ENCODE results near the gene ABRACL. TPM values are rescaled to one million over a fixed set of nuclear protein-coding genes. Genes with fewer than 3 reads are reported as not detected.

ABRACL gene
- total RNA-seq, 1 experiment from 2014 or later, result 22.2 TPM

DNA sequence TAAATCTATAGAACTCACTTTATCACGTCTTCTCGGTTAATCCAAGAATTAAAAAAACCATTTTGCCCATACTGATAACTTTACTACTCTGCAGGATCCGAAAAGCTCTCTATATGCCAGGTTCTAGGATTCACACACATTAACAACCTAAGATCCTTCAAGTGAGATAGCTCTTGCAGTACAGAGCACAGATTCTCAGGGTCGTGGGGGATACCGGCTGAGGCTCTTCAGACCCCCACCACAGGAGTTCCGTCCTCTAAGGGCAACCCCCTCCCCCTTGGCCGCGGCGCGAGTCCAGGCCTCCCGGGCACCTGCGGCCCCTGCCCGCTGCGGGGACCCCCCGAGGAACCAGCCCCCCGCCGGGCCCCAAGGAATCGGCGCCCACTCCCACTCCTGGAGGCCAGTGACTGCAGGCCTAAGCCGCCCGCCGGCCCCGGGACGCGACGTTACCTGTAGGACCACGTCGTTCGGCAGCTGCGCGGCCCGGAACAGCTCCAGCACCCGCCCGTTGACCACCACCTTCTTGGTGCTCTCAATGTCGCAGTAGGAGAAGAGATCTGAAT, 41.4 kb upstream of the ABRACL start:
- POLR2A ChIA-PET, result no interaction called here
- TF ChIP-seq SIN3A (IDR thresholded peaks at IDR 0.05; ENCODE audit: borderline replicate concordance, insufficient read depth, low read depth, low read length), result no peak
- TF ChIP-seq POLR2AphosphoS5 (IDR thresholded peaks at IDR 0.05; ENCODE audit: low read depth, low read length), result no peak
- no peak for TF ChIP-seq CTCF (IDR thresholded peaks at IDR 0.05)
- TF ChIP-seq TCF7L2 (IDR thresholded peaks at IDR 0.05; ENCODE audit: low read depth, low read length), result no peak
- TF ChIP-seq, protein P1, sequence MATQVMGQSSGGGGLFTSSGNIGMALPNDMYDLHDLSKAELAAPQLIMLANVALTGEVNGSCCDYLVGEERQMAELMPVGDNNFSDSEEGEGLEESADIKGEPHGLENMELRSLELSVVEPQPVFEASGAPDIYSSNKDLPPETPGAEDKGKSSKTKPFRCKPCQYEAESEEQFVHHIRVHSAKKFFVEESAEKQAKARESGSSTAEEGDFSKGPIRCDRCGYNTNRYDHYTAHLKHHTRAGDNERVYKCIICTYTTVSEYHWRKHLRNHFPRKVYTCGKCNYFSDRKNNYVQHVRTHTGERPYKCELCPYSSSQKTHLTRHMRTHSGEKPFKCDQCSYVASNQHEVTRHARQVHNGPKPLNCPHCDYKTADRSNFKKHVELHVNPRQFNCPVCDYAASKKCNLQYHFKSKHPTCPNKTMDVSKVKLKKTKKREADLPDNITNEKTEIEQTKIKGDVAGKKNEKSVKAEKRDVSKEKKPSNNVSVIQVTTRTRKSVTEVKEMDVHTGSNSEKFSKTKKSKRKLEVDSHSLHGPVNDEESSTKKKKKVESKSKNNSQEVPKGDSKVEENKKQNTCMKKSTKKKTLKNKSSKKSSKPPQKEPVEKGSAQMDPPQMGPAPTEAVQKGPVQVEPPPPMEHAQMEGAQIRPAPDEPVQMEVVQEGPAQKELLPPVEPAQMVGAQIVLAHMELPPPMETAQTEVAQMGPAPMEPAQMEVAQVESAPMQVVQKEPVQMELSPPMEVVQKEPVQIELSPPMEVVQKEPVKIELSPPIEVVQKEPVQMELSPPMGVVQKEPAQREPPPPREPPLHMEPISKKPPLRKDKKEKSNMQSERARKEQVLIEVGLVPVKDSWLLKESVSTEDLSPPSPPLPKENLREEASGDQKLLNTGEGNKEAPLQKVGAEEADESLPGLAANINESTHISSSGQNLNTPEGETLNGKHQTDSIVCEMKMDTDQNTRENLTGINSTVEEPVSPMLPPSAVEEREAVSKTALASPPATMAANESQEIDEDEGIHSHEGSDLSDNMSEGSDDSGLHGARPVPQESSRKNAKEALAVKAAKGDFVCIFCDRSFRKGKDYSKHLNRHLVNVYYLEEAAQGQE (IDR thresholded peaks at IDR 0.05; ENCODE audit: insufficient read depth in 1 of 2, low read depth in 2 of 2, low read length in 1 of 2), result no peak
- ATAC-seq (no peak), DNase-seq (ENCODE audit: low read depth, low spot score) (no peak)
- no TSS peak for BruUV-seq (replicated peaks)
- Histone ChIP-seq H3K27ac (ENCODE audit: low read length) (peak overlapping the region; percentile 62), H3K36me3 (ENCODE audit: control insufficient read depth, insufficient read depth, low read length) (peaks cover 2% of the 10 kb centered on the region; the same call in 1 of the 2 replicates), H3K27me3 (ENCODE audit: control insufficient read depth, insufficient read depth, low read length) (no peaks in the 10 kb centered on the region), H3K4me1 (ENCODE audit: control insufficient read depth, insufficient read depth, low read length) (peaks cover 10% of the 10 kb centered on the region), H3K9me3 (ENCODE audit: control insufficient read depth, insufficient read depth, low read depth, low read length) (no peaks in the 10 kb centered on the region), H3K4me3 (ENCODE audit: low read depth in 2 of 2, low read length in 2 of 2) (peak overlapping the region; percentile 76 to 81)
- intact Hi-C loops (cut with micrococcal nuclease; ENCODE audit: unreplicated experiment) (no loop called here), in situ Hi-C loops (cut with HindIII; ENCODE audit: low pct_unique_long_range_greater_than_20kb, low sequenced_read_pairs) (no loop called here)
- CTCF ChIA-PET, result no interaction called here

DNA sequence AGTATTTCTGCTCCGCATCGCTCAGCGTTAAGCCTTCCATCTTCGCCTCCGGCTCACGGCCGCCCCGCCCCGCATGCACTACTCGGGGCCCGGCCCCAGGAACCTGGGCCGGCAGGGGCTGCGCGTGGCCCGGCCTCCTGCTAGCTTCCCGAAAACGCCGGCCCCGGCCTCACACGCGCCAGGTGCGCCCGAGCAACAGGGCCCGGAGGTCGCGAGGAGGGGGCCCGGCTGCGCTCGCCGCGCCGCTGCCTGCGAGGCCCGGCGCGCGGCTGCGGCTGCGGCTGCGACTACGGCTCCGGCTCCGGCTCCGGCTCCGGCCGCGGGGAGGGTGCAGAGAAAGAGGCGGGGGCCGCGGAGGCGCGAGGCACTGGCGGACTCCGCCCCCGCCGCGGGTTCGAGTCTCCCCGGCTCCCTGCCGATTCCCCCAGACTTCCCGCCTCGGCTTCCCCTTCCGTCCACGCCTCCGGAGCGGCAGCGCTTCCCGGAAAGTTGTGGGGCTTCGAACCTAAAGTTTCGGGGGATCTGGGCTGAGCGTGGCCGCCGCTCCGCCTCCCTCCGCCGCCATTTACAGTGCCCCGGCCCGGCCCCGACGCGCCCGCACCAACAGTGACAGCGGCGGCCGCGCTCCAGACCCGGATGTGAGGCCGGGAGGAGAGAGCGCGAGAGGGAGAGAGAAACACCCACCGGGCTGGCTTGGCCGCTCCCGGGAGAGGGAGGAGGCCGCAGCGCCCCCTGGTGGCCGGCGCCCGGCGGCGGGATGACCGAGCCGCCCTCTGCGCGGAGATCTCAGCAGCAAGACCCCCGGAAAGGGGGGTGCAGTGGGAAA, 40.7 kb upstream of the ABRACL start, which contains the start of gene REPS1:
TSS of gene REPS1 (minus strand) at position 611 of the 826 bp plus-strand sequence. CDS start at position 40, 571 bp downstream.
- H3K4me3 ChIP-seq (ENCODE audit: low read depth in 2 of 2, low read length in 2 of 2), result peak within 1 kb of the TSS; percentile 76 to 81
- POLR2A ChIA-PET, result no interaction called here
- intact Hi-C loops (cut with micrococcal nuclease; ENCODE audit: unreplicated experiment), result loop anchor here (1.0 kb wide), 1 partner anchor 172 kb away; no protein-coding TSS in a partner anchor
- TF ChIP-seq POLR2AphosphoS5 (IDR thresholded peaks at IDR 0.05; ENCODE audit: low read depth, low read length) (peak; percentile 74; the same call in 1 of the 2 replicates), TCF7L2 (IDR thresholded peaks at IDR 0.05; ENCODE audit: low read depth, low read length) (no peak), SIN3A (IDR thresholded peaks at IDR 0.05; ENCODE audit: borderline replicate concordance, insufficient read depth, low read depth, low read length) (peak; percentile 87; the same call in 1 of the 2 replicates), CTCF (IDR thresholded peaks at IDR 0.05) (peak; percentile 96)
- TF ChIP-seq, protein P1 (IDR thresholded peaks at IDR 0.05; ENCODE audit: insufficient read depth in 1 of 2, low read depth in 2 of 2, low read length in 1 of 2), result no peak
- DNase-seq (ENCODE audit: low read depth, low spot score) (peak; percentile 45), ATAC-seq (peak; percentile 98)
- H3K4me1 ChIP-seq (ENCODE audit: control insufficient read depth, insufficient read depth, low read length), result peaks cover 10% of the 10 kb centered on the region
- H3K9me3 ChIP-seq (ENCODE audit: control insufficient read depth, insufficient read depth, low read depth, low read length), result no peaks in the 10 kb centered on the region
- CTCF ChIA-PET, result interaction anchor here (1.9 kb wide), 1 partner anchor 172 kb away, joined by 8 read pairs; no protein-coding TSS in a partner anchor
- in situ Hi-C loops (cut with HindIII; ENCODE audit: low pct_unique_long_range_greater_than_20kb, low sequenced_read_pairs), result no loop called here
- no TSS peak for BruUV-seq (replicated peaks)
- peak within 1 kb of the TSS; percentile 64 for H3K27ac ChIP-seq (ENCODE audit: low read length)
- H3K36me3 ChIP-seq (ENCODE audit: control insufficient read depth, insufficient read depth, low read length), result peaks cover 2% of the 10 kb centered on the region; the same call in 1 of the 2 replicates
- H3K27me3 ChIP-seq (ENCODE audit: control insufficient read depth, insufficient read depth, low read length), result no peaks in the 10 kb centered on the region

All from Panc1 (cell line).